ENCODE results near the gene POLR2B. TPM values are rescaled to one million over a fixed set of nuclear protein-coding genes. Genes with fewer than 3 reads are reported as not detected.

The POLR2B gene
- total RNA-seq, 1 donor from 2014 or later = 73.0 TPM

DNA sequence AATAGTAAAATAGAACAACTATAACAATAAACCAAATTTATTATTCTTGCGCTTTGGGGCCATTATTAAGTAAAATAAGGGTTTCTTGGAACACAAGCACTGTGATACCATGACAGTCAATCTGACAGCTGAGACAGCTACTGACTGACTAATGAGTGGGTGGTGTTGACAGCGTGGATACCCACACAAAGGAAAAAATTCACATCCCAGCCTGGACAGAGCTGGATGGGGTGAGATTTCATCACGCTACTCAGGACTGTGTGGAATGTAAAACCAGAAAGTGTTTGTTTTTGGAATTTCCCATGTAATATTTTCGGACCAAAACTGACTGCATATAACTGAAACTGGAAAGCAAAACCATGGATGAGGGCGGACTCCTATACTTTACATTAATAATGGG lies 82.7 kb downstream of the POLR2B start:
- Histone ChIP-seq H3K27me3 (ENCODE audit: low read depth) (no peaks in the 10 kb centered on the region), H3K4me1 (peaks cover 91% of the 10 kb centered on the region), H3K27ac (replicated peaks) (peak overlapping the region; percentile 87), H3K9me3 (replicated peaks) (no peaks in the 10 kb centered on the region), H3K4me3 (no peak overlapping the region), H3K36me3 (no peaks in the 10 kb centered on the region)
- intact Hi-C loops (cut with micrococcal nuclease) = no loop called here
- DNase-seq = no peak
- TF ChIP-seq CTCF (IDR thresholded peaks at IDR 0.05; ENCODE audit: borderline replicate concordance) = no peak

- intact Hi-C loops (cut with micrococcal nuclease) = no loop called here
- Histone ChIP-seq H3K9me3 (replicated peaks) (no peaks in the 10 kb centered on the region), H3K27me3 (ENCODE audit: low read depth) (no peaks in the 10 kb centered on the region), H3K4me1 (peaks cover 82% of the 10 kb centered on the region), H3K4me3 (no peak overlapping the region), H3K36me3 (no peaks in the 10 kb centered on the region), H3K27ac (replicated peaks) (peak overlapping the region; percentile 87)
- no peak for DNase-seq
- no peak for TF ChIP-seq CTCF (IDR thresholded peaks at IDR 0.05; ENCODE audit: borderline replicate concordance)
These were observed 84.8 kb downstream of the POLR2B start for GRCh38 chr4:57063518-57063917.

DNA sequence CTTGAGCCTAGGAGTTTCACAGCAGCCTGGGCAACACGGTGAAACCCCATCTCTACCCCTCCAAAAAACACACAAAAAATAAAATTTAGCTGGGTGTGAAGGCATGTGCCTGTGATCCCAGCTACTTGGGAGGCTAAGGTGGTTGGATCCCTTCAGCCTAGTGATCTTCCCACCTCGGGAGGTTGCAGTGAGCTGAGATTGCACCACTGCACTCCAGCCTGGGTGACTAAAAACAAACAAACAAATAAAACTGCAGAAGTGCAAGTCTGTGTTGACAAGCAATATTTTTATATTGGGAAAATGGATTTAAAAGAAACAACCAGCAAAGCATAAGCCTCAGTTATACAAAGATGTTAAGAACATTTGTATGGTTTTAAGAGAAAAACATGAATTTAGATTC lies 85.4 kb downstream of the POLR2B start:
- peak overlapping the region; percentile 87 for H3K27ac ChIP-seq (replicated peaks)
- intact Hi-C loops (cut with micrococcal nuclease) = no loop called here
- peaks cover 87% of the 10 kb centered on the region for H3K4me1 ChIP-seq

GRCh38 chr4:57064811-57065711 lies 86.4 kb downstream of the POLR2B start:
- no peaks in the 10 kb centered on the region for H3K27me3 ChIP-seq (ENCODE audit: low read depth)
- peaks cover 91% of the 10 kb centered on the region for H3K4me1 ChIP-seq
- H3K36me3 ChIP-seq = no peaks in the 10 kb centered on the region
- intact Hi-C loops (cut with micrococcal nuclease) = no loop called here
- H3K27ac ChIP-seq (replicated peaks) = peak overlapping the region; percentile 87
- TF ChIP-seq CTCF (IDR thresholded peaks at IDR 0.05; ENCODE audit: borderline replicate concordance) = no peak
- H3K9me3 ChIP-seq (replicated peaks) = no peaks in the 10 kb centered on the region
- H3K4me3 ChIP-seq = peak overlapping the region; percentile 36
- DNase-seq = peak; percentile 78

More for the DNA sequence above, 85.4 kb downstream of the POLR2B start:
- no peak overlapping the region for H3K4me3 ChIP-seq
- H3K9me3 ChIP-seq (replicated peaks) = no peaks in the 10 kb centered on the region
- TF ChIP-seq CTCF (IDR thresholded peaks at IDR 0.05; ENCODE audit: borderline replicate concordance) = no peak
- H3K36me3 ChIP-seq = no peaks in the 10 kb centered on the region
- DNase-seq = no peak
- H3K27me3 ChIP-seq (ENCODE audit: low read depth) = no peaks in the 10 kb centered on the region

DNA sequence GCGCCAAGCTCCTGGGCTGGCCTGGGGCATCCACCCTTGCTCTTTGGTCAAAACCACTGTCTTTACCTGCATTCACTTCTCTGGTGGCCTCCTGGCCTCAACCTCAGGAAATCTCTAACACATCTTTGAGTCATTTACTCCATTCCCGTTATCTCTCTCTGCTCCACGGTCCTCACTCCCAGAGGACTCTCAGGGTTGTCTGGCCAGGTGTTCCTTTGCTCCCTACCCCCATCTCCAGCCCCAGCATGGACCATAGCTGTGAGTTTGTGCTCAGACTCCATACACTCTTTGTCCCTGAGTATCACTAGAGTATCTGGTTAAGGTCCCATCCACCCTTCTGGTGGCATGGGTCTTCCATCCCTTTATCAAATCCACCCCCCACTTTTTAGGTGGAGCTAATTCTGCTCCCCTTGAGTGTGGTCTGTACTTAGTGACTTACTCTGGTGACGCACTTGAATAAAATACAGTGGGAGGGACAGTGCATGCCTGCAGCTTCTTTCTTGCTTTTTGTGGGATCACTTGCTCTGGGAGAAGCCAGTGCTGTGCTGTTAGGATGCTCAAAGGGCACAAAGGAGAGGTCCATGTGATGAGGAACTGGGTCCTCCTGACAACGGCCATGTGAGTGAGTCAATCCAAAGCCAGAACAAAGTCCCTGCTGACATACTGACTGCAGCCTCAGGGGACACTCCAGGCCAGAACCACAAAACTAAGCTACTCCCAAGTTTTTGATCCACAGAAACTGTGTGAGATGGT lies 87.2 kb downstream of the POLR2B start:
- H3K27me3 ChIP-seq (ENCODE audit: low read depth) = no peaks in the 10 kb centered on the region
- H3K36me3 ChIP-seq = no peaks in the 10 kb centered on the region
- H3K4me1 ChIP-seq = peaks cover 91% of the 10 kb centered on the region
- no peak for DNase-seq
- peak overlapping the region; percentile 87 for H3K27ac ChIP-seq (replicated peaks)
- intact Hi-C loops (cut with micrococcal nuclease) = no loop called here
- TF ChIP-seq CTCF (IDR thresholded peaks at IDR 0.05; ENCODE audit: borderline replicate concordance) = no peak
- no peaks in the 10 kb centered on the region for H3K9me3 ChIP-seq (replicated peaks)
- peak overlapping the region; percentile 36 for H3K4me3 ChIP-seq

Measured in left ventricle myocardium inferior (tissue), 1 donor.